Frontal cortex (tissue), 4 donors: ENCODE results near the gene CCNE1. TPM values are rescaled to one million over a fixed set of nuclear protein-coding genes. Genes with fewer than 3 reads are reported as not detected.
"Not testable (repeated sequence)": the region's sequence is repeated elsewhere in the genome, so short reads cannot be mapped to it uniquely, and the experiment has no call there.

Experiments
- DNase-seq, 2 donors: peaks; one replicate each; pipeline ENCODE4 v3.0.0; 2012; ENCODE audit warnings: low spot score in 2 of 2
- FAIRE-seq: peaks from 2 replicates; lab custom pipeline; 2012; peaks lifted over from hg19 to GRCh38; lab: Jason Lieb, UNC
- total RNA-seq: library from RNA; depleted of rRNA; stranded (reverse); fragments of >200 nt; gene quantifications from one replicate; pipeline ENCODE4 v1.2.3, GENCODE V29; 2014
- donor health status: control.
- donor health status: control.
- donor health status: control.

CCNE1 gene
- total RNA-seq, 1 donor from 2014 or later = 1.6 TPM

- no peak for FAIRE-seq
- no peak for DNase-seq
These were observed 1.3 kb upstream of the CCNE1 start for GRCh38 chr19:29810504-29810871.

- FAIRE-seq = no peak
- DNase-seq = no peak
These were observed 489 bp downstream of the CCNE1 start for GRCh38 chr19:29812080-29812880.

GRCh38 chr19:29812881-29813275 is 1.1 kb downstream of the CCNE1 start:
- DNase-seq (no peak), FAIRE-seq (no peak)

- no peak for FAIRE-seq
- DNase-seq = no peak
These were observed 1.9 kb downstream of the CCNE1 start for GRCh38 chr19:29813642-29814041.

- DNase-seq = no peak
- FAIRE-seq = no peak
These were observed 3.4 kb downstream of the CCNE1 start for GRCh38 chr19:29815231-29815630.

GRCh38 chr19:29817316-29817715 is 5.5 kb downstream of the CCNE1 start:
- DNase-seq (no peak), FAIRE-seq (no peak)

GRCh38 chr19:29819300-29819699 is 7.5 kb downstream of the CCNE1 start:
- no peak for FAIRE-seq
- DNase-seq = no peak

- no peak for DNase-seq
- FAIRE-seq = no peak
These were observed 8.2 kb downstream of the CCNE1 start for GRCh38 chr19:29819986-29820385.

- FAIRE-seq (no peak), DNase-seq (no peak)
These were observed 12.0 kb downstream of the CCNE1 start for GRCh38 chr19:29823581-29824330.

GRCh38 chr19:29825263-29825662 is 13.5 kb downstream of the CCNE1 start:
- not testable (repeated sequence) for DNase-seq, FAIRE-seq

GRCh38 chr19:29831041-29831548 is 19.3 kb downstream of the CCNE1 start:
- FAIRE-seq = no peak
- no peak for DNase-seq

GRCh38 chr19:29831686-29832085 is 19.9 kb downstream of the CCNE1 start:
- DNase-seq (no peak), FAIRE-seq (no peak)

- FAIRE-seq = no peak
- no peak for DNase-seq
These were observed 21.0 kb downstream of the CCNE1 start for GRCh38 chr19:29832801-29833200.

- DNase-seq = no peak
- FAIRE-seq = no peak
These were observed 21.9 kb downstream of the CCNE1 start for GRCh38 chr19:29833614-29834261.

- FAIRE-seq = no peak
These were observed 23.4 kb downstream of the CCNE1 start for GRCh38 chr19:29834991-29835846.

GRCh38 chr19:29836409-29836825 is 24.6 kb downstream of the CCNE1 start:
- no peak for DNase-seq

More at GRCh38 chr19:29834991-29835846, 23.4 kb downstream of the CCNE1 start:
- no peak for DNase-seq

GRCh38 chr19:29837448-29837981 is 25.7 kb downstream of the CCNE1 start:
- DNase-seq = no peak
- FAIRE-seq = no peak

More at GRCh38 chr19:29836409-29836825, 24.6 kb downstream of the CCNE1 start:
- no peak for FAIRE-seq

GRCh38 chr19:29837996-29838395 is 26.2 kb downstream of the CCNE1 start:
- FAIRE-seq = no peak
- no peak for DNase-seq
